HG03175 (cell line): ENCODE data around the gene OR1E2.
"Not testable (repeated sequence)": the region's sequence is repeated elsewhere in the genome, so short reads cannot be mapped to it uniquely, and the experiment has no call there.

Experiments used
- ATAC-seq: cut with Tn5 transposase; IDR thresholded peaks from one replicate; pipeline ENCODE4 v1.9.1; 2021; ENCODE audit warnings: mild to moderate bottlenecking, moderate library complexity; ENCODE audit not compliant: unreplicated experiment

Gene OR1E2

DNA sequence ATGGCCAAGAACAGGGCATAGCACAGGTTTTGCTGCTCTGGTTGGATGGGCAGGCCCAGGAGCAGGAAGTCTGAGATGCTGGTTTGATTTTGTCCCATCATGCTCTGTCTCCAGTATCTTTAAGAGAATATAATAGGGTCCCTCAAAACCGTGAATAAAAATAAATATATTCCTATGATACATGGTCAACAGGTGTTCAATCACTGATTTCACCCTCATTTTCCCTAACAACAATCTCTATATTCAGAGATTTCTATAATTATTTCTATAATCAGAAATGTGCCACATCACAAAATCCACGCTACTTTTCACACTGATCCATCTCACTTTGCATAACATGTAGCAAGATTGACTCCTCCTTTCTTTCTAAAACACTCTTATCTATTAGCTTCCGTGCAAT lies at the start of gene OR1E2:
OR1E2 (minus strand) TSS at position 101 of the 400 bp plus-strand sequence; CDS start at position 101, 0 bp downstream.
- no peak for ATAC-seq

DNA sequence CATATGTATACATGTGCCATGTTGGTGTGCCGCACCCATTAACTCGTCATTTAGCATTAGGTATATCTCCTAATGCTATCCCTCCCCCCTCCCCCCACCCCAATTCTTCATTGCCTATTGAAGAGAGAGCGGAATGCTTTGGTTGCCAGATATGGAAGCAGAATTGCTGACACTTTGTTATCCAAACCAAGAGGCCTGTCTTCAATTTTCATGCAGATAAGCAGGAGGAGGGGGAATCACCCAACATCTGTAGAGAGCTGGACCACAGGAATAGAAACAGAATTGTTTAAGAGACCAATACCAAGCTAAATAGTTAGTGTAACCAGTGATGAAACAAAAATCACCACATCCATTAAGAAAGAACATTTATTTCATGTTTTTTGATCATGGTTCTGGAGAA lies 49.2 kb upstream of the OR1E2 start:
- ATAC-seq, result no peak

DNA sequence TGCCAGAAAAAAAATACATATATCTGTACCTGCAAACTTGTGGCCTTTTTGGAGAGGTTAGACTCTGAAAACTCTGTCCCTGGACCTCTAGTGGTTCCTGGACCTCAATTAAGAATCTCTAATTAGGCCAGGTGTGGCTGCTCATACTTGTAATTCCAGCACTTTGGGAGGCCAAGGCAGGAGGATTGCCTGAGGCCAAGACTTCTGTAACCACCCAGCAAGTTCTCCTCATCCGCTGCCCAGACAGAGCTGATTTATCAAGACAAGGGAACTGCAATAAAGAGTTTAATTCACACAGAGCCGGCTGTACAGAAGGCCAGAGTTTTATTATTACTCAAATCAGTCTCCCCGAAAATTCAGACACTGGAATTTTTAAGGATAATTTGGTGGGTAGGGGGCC lies 46.3 kb upstream of the OR1E2 start:
- ATAC-seq, result no peak

DNA sequence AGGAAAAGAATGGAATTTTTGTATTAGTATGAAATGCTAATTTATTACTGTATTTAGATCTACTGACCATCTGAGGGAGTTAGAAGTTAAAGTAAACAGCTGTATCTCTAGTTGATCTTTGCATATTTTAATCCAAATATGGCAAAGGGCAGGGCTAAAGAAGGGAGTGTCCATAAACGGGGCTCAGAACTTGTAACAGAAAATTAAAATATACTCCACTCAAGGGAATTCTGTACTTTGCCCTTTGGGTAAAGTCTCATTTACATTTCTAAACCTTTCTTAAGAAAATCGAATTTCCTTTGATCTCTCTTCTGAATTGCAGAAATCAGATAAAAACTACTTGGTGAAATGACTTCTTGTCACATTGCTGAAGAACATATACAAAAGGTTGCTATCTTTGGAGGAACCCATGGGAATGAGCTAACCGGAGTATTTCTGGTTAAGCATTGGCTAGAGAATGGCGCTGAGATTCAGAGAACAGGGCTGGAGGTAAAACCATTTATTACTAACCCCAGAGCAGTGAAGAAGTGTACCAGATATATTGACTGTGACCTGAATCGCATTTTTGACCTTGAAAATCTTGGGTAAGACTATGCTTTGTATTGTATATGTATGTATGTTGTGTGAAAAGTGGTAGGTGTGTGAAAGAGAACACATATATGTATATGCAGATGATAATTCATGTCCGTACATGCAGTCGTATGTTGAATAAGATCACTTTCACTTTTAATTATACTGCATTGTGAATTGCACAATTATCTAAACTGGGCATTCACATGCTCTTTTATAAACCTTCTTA lies 42.4 kb upstream of the OR1E2 start, which contains the start of gene ASPA:
ASPA (plus strand) TSS at position 186 of the 799 bp plus-strand sequence; CDS start at position 349, 163 bp downstream.
- ATAC-seq, result no peak

GRCh38 chr17:3475251-3475685 lies 41.6 kb upstream of the OR1E2 start:
- no peak for ATAC-seq

GRCh38 chr17:3474212-3474611 lies 40.6 kb upstream of the OR1E2 start:
- ATAC-seq, result peak; percentile 41

GRCh38 chr17:3472137-3472536 lies 38.5 kb upstream of the OR1E2 start:
- ATAC-seq, result no peak

GRCh38 chr17:3471599-3471998 lies 38.0 kb upstream of the OR1E2 start, which contains the start of gene SPATA22:
Gene SPATA22, minus strand, starts transcription at chr17:3471819. Its CDS starts 2,494 bp downstream, at chr17:3469325.
- no peak for ATAC-seq

DNA sequence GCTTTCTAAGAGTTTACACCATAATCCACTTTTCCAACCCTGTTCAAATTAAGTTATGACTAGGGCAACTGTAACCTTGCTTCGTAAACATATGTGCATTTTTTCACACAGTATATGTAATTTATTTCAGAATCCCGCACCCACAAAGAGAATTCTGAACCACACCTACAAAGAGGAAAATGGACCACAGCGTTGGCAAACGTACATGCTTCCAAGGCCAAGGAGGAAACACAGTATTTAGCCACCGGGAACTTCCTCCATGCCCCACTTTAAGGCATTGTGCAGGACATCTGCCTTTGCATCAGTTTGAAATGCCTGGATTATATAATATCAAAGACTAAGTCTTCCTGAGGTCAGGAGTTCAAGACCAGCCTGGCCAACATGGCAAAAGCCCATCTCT lies 35.9 kb upstream of the OR1E2 start:
- ATAC-seq, result no peak

DNA sequence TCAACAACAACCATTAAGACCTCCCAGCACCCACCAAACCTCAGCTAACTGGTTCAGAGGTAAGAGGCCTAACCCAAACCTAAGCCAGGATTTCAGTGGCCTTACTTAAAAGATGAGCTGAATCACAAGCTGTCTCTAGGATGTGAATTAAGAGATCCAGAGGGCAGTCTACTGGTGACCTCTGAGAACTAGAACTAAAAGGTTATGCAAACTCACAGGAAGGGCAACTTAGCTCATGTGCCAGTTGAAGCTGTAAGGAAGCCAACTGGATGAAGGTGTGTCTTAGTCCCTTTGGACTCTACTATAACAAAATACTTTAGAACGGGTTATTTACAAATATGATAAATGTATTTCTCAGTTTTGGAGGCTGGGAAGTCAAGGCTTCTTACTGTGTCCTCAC lies 32.7 kb upstream of the OR1E2 start:
- not testable (repeated sequence) for ATAC-seq

DNA sequence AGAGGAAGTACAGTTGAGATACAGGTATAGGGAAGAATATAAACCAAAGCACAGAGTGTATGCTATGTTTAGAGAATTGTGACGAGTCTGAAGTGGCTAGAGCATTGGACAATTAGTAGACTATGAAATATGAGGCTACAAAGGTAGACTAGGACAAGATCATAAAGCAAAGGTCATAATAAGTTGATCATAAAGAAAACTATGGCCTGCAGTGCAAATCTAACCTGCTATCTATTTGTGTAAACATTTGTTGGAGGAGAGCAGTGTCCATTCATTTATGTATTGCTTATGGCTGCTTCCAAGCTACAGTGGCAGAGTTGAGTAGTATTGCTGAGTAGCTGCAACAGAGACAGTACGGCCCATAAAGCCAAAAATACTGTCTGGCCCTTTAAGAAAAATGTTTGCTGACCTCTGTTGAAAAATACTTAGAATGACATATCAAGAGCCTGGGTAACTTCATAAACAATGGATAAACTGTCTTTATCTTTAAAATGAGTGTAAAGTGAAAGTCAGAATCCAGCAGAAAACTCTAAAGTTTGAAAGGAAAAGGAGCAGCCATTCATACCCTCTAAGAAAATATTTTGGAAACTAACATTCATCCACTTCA lies 14.5 kb upstream of the OR1E2 start:
- no peak for ATAC-seq

DNA sequence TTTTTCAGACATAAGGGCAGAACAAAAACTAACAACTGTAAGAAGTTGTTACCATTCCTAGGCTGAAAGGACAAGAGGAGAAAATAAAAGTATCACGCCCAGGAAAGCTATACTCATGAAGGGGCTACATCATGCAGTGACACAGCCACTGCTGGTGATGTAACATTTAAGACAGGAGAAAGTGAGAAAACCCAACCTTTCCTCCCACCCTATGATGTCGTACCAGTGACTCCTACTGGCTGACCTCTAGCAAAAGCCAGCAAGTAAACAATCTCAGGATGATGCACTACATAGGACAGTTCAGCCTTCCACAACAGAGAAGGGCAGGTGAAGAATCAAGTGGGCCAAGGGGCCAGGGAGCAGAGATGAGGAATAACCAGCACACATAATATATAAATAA lies 14.0 kb upstream of the OR1E2 start:
- no peak for ATAC-seq

DNA sequence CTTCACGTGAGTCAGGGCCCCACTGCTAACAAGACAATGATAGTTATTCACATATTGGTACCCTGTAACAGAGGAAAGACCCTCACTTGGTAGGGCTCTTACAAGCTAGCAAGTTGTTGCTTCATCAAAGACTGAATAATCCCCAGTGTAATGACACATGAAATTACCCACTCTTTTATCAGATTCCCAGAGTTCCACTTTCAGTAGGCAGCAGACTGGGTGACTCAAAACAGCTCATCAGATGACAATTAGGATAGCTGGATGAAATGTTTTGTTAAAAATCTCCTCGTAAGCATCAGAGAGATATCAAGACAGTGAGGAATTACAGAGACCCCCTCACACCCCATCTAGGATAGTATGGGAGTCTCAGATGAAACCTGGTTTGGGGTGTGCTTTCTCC lies 6.8 kb upstream of the OR1E2 start:
- no peak for ATAC-seq

GRCh38 chr17:3438368-3438767 lies 4.7 kb upstream of the OR1E2 start:
- ATAC-seq, result no peak

DNA sequence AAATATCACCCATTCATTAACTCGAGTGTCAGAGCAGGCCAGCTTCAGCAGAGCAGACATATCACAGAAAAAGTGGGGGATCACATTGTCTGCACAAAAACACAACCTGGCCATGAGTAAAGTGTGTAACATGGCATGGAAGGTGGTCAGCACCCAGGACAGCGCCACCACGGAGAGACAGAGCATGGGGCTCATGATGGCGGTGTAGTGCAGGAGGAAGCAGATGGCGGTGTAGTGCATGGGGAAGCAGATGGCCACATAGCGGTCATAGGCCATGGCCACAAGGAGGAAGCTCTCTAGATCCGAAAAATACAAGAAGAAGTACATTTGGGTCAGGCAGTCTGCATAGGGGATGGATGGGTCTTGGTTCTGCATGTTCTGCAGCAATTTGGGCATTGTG lies 426 bp downstream of the OR1E2 start:
- ATAC-seq, result not testable (repeated sequence)

DNA sequence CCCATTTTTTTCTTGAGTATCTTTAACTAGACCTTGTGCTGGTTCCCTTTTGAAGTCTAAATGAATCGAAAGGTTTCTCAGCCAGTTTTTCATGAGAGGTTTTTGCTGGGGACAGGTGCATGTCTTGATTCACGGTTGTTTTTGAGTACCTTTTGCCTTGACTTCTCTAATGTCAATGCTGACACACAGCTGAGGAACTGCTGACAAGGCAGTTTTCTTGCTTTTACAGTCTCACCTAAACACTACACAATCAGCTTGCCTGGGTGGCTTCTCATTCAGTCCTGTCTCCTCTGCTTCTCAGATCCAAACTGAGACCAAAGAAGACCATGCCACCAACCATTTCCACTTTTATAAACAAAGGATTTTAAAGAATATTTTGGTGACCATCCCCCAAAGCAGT lies 15.4 kb downstream of the OR1E2 start:
- ATAC-seq, result no peak

DNA sequence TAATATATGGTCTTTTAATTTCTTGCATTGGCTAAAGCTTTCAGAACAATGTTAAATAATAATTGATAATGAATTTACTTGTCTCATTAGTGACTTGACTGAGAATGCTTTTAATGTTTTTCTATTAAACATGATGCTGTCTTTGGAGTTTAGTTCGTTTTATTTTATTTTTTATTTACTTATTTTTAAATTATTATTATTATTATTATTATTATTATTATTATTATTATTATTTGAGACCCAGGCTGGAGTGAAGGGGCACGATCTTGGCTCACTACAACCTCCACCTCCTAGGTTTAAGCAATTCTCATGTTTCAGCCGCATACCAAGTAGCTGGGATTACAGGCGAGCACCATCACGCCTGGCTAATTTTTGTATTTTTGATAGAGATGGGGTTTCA lies 18.0 kb downstream of the OR1E2 start:
- no peak for ATAC-seq

GRCh38 chr17:3412216-3412615 lies 21.4 kb downstream of the OR1E2 start:
- ATAC-seq, result not testable (repeated sequence)

GRCh38 chr17:3411070-3411469 lies 22.6 kb downstream of the OR1E2 start, which contains the start of gene OR3A3:
Gene OR3A3, plus strand, starts transcription at chr17:3411370.
- no peak for ATAC-seq

- not testable (repeated sequence) for ATAC-seq
Observed at GRCh38 chr17:3403856-3404255, 29.8 kb downstream of the OR1E2 start.

- ATAC-seq, result no peak
Observed at GRCh38 chr17:3401786-3402185, 31.9 kb downstream of the OR1E2 start.

DNA sequence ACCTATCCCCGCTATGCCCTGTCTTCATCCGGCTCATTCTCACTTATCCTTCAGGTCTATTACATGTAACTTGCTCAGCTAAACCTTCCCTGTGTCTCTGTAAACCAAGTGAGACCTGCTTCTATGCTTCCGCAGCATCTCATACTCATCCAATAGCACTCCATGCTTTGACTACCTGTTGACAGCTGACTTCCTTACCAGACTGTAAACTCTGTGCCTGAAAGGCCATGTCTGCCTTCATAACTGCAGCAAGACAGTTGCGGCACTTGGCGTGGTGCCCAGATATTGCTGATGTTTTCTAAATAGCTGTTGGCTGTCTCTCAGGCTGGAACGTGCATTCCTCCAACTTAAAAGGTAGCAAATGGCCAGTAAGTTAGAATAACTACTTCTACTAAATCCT lies 33.6 kb downstream of the OR1E2 start:
- ATAC-seq, result no peak
